GM18508 (cell line): ENCODE results near the gene DYNC2H1.

Source experiments
- ATAC-seq: cut with Tn5 transposase; IDR thresholded peaks from one replicate; pipeline ENCODE4 v1.9.1; 2021; ENCODE audit warnings: moderate number of reproducible peaks; ENCODE audit not compliant: insufficient read depth, unreplicated experiment

The DYNC2H1 gene

DNA sequence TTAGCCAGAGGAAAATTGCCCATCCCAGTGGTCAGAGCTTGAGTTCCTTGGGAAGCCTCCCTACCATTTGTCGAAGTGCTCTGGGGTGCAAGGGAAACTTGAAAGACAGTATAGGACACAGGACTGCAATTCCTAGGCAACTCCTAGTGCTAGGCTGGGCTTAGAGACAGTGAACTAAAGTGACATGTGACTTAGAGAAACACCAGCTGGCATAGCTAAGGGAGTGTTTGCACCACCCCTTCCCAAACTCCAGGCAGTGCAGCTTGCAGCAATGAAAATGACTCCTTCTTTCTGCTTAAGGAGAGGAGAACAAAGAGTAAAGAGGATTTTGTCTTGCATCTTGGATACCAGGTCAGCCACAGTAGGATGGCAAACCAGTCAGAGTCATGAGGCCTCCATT lies 388.0 kb downstream of the DYNC2H1 start:
- ATAC-seq = no peak

DNA sequence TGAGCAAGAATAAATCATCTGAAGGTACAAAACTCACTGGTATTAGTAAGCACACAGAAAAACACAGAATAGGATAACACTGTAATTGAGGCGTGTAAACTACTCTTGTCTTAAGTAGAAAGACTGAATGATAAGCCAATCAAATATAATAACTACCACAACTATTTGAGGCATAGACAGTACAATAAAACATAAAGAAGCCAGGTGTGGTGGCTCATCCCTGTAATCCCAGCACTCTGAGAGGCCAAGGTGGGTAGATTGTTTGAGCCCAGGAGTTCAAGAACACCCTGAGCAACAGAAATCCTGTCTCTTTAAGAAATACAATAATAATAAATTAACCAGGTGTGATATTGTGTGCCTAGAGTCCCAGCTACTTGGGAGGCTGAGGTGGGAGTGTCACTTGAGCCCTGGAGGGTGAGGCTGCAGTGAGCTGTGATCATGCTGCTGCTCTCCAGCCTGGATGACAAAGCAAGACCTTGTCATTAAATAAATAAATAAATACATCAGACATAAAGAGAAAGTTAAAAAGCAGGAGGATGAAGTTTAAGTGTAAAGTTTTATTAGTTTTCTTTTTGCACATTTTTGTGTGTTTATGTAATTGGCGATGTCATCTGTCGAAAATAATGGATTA lies 390.6 kb downstream of the DYNC2H1 start:
- ATAC-seq = no peak

DNA sequence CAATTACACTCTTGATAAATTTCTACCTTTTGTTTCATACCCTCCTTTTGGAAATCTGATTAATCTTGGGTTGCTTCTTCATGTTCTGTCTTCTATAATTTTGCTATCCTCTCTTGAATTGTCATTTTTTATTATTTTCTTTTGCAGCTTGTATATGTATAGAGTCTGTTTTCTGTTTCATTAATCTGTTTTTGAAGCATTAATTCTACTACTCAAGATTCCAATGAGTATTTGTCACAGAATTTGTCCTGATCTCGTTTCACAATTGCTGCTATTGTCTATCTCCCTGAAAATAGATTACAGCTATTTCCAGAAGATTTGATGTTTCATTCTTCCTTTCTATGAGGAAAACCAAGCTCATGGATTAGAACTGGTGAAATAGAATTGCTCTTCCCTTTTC lies 406.1 kb downstream of the DYNC2H1 start:
- ATAC-seq = no peak

DNA sequence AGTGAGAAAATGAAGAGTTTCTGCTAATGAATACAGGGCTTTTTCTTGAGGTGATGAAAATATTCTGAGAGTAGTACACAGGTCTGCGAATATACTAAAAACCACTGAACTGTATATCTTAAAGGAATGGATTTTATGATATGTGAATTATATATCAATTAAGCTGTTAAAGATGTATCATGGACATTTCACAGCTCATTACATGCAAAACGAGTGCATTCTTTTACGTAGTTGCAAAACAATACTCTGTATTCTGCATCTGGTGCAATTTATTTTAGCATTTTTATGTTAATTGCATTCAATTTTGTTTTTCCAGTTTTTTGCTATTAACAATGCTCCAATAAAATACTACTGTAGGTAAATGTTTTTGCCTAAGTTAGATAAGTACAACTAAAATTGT lies 411.6 kb downstream of the DYNC2H1 start:
- ATAC-seq = no peak

DNA sequence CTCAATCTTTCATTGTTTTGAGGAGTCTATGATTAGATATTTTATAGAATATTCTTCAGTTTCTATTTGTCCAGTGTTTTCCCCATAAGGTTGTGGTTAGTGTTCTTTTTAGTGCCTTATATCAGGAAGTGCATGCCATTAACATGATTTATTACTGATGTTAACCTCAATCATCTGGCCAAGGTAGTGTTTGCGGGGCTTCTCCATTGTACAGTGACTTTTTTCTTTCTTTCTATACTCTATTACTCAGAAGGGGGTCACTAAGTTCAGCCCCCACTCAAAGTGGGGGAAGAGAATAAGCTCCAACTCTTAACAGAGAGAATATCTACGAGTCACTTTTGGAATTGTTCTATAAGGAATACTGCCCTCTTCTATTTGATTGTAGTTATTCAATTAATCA lies 415.8 kb downstream of the DYNC2H1 start:
- no peak for ATAC-seq

DNA sequence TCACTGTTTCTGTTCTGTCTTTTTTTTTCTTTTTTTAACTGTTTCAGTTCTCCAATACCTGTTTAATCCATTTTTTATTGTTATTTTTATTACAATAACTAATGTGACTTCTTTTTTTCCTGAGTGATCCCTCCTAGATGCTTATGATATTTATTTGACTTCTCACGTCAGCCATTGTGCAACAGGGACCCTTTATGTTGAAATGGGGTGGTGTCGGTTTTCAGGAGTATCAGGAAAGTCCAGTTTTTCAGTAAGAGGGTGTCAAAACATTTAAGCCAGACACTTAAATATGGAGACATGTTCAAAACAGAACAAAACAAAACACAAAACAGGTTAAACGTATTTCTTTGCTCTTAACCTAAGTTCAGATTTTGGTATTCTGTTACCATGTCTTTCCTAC lies 418.8 kb downstream of the DYNC2H1 start:
- ATAC-seq = no peak

DNA sequence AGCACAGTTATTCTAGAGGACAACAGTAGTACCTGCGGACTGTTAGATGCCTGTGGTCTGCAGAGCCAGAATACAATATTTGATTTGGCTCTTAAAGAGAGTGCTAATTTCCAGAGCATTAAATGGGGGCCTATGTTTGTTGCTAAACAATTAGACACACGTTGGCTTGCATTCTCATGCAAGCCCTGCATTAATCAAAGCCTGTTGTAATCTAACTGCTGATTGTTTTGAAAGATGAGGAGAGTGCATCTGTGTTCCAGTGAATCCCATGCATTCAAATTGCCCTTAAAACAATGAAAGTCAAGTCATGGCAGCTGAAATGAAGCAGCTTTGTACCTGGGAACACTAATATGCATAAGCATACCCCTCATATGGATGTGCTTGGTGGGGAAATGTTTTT lies 419.4 kb downstream of the DYNC2H1 start:
- no peak for ATAC-seq

DNA sequence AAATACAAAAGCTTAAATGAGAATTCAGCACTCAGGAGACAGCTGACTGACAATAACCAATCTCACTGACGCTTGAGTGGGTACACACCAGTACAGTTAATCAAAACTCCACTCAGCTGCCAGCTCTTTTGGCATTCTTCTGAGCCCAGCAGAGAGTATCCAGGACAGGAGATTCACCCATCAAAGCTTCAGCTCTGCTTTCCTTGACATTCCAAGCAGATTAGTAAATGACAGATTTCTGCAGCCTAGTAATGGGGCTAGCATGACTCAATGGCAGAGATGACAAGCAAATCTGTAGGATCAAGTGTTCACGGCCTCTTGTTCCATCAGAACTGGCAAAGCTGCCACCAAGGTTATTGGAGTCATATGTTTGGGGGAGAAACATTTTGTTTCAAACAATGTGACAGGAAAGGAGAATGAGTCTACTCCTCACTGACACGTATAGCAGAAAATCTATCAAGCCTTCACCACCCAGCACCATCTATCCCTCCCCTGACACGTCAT lies 420.0 kb downstream of the DYNC2H1 start:
- ATAC-seq = no peak
